ENCODE measurements around the gene TMEM37.

DNA sequence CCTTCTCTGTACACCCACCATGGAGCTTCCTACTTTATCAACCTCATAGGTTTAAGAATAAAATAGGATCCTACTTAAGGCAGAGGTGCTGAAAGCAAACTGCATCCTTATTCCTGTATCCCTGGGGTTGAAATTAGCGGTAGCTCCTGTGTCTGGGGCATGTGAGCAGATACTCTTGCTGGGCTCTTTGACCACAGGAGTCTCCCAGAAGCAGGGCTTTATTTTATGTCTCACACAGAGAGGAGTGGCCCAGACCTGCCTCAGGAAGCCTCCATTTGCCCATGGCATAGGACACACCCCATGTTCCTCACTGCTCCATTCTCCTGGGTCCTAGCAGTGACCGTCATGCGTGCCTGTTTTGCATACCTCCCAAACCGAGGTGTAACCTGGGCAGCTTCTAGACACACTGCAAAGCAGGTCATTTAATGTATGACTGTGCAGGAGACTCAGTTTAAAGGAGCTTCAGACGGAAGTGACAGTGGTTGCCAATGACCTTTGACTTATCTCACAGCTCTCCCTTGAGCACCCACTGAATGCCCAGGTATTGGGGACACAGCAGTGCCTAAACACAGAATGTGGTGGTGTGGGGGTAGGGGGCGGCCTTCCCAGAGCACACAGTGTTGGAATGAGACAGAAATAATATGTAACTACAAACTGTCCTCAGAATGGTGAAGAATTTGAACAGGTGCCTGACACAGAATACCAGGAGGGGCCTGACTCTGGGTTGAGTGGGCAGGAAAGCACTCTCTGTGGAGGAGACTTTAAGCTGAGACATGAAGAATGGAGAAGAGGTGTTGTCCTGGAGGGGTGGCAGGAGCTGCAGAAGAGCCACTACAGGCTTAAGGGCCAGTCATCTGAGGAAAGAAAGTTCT is 3.7 kb downstream of the TMEM37 start:
- TF ChIP-seq CTCF (conservative IDR thresholded peaks at IDR 0.05; ENCODE audit: low read depth, low read length) (no peak), EZH2 (IDR thresholded peaks at IDR 0.05; ENCODE audit: borderline replicate concordance, low read depth, low read length, poor library complexity, severe bottlenecking) (no peak)
